Activated CD8-positive, alpha-beta memory T cell treated with anti-CD3 and anti-CD28 coated beads for 4 hours (primary cell): ENCODE measurements around the gene BEND6.
"Not testable (repeated sequence)": the region's sequence is repeated elsewhere in the genome, so short reads cannot be mapped to it uniquely, and the experiment has no call there.

Source experiments
- DNase-seq, 2 donors: peaks; one replicate each; pipeline ENCODE4 v3.0.0-alpha.2; 2020; ENCODE audit warnings: low read depth in 2 of 2

BEND6 gene

GRCh38 chr6:57029213-57029612 is 74.3 kb downstream of the BEND6 start:
- no peak for DNase-seq

GRCh38 chr6:57033228-57033627 is 78.3 kb downstream of the BEND6 start:
- DNase-seq = no peak

DNA sequence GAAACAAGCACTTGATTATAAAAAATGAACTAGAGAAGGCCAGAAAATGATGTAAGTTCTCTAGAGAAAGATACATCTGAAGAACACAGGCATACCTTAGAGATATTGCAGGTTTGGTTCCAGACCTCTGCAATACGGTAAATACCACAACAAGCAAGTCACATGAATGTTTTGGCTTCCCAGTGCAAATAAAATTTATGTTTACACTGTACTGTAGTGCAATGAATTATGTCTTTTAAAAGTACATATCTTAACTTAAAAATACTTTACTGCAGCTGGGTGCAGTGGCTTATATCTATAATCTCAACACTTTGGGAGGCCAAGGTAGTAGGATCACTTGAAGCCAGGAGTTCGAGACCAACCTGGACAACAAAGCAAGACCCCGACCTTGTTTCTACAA is 80.6 kb downstream of the BEND6 start:
- no peak for DNase-seq

GRCh38 chr6:57038906-57039305 is 84.0 kb downstream of the BEND6 start:
- no peak for DNase-seq

- DNase-seq = no peak
These were observed 85.1 kb downstream of the BEND6 start for GRCh38 chr6:57040011-57040410.

- DNase-seq = not testable (repeated sequence)
These were observed 89.2 kb downstream of the BEND6 start for GRCh38 chr6:57044061-57044460.

DNA sequence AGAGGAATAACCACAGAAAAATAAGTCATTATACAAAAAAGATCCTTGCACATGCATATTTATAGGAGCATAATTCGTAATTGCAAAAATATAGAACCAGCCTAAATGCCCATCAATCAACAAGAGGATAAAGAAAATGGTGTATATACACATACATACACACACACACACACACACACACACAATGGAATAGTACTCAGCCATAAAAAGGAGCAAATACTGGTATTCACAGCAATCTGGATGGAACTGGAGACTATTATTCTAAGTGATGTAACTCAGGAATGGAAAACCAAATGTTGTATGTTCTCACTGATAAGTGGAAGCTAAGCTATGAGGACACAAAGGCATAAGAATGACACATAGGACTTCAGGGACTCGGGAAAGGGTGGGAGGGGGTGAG is 89.7 kb downstream of the BEND6 start:
- no peak for DNase-seq

DNA sequence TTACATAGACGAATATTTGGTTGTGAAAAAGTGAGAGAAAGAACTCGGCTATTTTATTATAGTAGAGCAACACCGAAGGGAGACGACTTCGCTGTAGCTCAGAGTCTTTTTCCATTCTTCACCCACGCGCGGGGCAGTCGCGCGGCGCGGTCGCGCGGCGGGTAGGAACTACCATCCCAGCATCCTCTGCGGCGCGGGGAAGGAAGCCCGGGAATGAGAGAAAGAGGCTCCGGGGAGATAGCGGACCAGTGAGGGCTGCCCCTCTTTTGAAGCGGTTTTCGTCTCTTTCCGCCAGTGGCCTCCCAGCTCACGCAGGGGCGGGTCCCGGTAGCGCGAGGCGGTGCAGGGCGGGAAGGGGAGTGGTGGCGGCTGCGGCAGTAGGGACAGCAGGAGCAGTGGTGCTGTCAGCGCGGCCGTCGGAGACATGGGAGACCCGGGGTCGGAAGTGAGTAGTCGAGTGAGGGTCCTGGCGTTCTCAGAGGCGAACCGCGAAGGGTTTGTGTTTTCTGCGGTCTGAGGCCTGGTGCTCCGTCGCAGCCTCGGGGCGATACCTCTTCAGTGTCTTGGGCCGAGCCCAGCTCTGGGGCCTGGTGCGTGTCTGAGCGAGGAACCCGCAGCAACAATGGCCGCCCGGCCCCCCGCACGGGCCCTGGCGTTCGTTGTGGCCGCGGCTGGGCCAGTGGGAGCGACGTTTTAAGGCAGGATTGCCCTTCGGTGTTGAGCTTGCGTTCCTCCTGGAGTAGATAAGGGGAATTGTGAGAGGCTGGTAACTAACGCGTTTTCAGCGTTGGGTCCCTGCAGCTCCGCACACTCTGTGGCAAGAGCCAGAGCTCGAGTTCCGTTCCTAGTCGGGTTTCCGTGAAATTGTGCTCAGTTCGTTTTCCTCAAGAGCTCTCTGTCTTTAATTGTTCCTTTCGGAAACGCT is 91.7 kb downstream of the BEND6 start, which contains the start of gene KIAA1586:
Gene KIAA1586, plus strand, starts transcription at position 362 of the 925 bp plus-strand sequence. Its CDS starts 63 bp downstream, at position 425.
- peak; percentile 54 to 62 for DNase-seq

DNA sequence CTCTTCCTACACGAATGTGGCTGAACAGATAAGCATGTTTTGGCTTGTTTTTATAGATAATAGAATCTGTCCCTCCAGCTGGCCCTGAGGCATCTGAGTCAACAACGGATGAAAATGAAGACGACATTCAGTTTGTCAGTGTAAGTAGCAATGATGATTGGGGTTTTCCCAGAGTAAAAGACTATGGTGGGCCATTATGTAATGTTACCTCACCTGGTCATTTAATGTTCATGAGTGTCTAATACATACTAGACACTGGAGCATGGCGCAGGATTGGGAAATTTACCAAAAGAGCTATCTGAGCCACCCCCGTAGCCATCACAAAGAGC is 92.3 kb downstream of the BEND6 start:
- not testable (repeated sequence) for DNase-seq

GRCh38 chr6:57047859-57048258 is 93.0 kb downstream of the BEND6 start:
- not testable (repeated sequence) for DNase-seq

GRCh38 chr6:57048577-57048976 is 93.7 kb downstream of the BEND6 start:
- no peak for DNase-seq

DNA sequence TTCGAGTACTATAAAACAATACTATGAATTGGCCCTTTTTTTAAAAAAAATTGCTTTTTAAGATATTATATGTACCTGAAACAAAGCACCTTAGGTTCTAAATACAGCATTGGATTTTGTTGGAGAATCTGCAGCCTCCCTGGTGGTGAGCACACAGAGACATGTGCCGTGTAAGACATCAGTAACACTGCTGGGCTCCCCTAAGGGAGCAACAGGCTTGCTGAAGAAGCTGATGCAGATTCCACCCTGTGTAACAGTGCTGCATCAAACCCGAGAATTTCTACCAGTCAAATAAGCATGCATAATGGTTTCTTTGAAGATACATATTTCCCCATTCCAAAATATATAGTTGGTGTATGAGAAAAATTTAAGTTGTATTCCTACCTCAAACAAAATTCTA is 108.9 kb downstream of the BEND6 start:
- DNase-seq = no peak

GRCh38 chr6:57064809-57065208 is 109.9 kb downstream of the BEND6 start:
- DNase-seq = no peak

- no peak for DNase-seq
These were observed 113.2 kb downstream of the BEND6 start for GRCh38 chr6:57068061-57068460.

- no peak for DNase-seq
These were observed 114.3 kb downstream of the BEND6 start for GRCh38 chr6:57069228-57069627.

- DNase-seq = no peak
These were observed 115.0 kb downstream of the BEND6 start for GRCh38 chr6:57069920-57070331.

DNA sequence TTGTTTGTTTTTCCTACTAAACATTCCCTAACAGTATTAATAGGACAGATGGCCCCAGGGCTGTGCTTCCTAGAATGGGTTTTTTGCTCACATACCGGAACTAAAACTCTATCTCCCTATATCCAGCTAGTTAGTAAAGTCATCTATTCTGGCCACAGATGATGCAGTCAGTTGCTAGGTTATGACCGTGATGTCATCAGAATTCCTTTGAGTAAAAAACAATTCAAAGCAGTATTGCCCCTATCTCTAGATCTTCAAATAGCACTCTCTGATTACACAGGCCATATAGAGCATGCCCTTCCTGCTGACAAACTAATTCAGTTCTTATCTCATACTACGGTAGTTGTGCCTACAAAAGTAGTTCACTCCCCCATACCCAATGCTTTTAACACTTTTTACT is 117.2 kb downstream of the BEND6 start:
- no peak for DNase-seq

DNA sequence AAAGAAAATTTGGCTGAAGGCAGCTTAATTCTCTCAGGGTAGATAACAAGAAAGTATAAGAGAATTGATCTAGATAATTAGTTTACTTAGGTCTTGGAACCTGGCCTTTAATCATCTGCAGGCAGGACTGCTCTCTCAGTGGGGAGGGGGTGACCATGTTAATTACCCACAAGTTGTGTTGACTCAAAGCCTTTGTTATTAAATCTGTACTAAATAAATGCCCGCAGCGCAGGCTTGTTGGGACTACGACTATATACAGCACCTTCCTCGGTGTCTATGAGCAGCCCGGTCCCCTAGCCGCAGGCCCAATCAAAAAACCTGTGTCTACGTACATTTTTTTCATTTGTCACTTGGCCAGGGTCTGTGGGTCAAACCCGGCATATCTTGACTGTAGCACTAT is 119.5 kb downstream of the BEND6 start:
- DNase-seq = no peak

DNA sequence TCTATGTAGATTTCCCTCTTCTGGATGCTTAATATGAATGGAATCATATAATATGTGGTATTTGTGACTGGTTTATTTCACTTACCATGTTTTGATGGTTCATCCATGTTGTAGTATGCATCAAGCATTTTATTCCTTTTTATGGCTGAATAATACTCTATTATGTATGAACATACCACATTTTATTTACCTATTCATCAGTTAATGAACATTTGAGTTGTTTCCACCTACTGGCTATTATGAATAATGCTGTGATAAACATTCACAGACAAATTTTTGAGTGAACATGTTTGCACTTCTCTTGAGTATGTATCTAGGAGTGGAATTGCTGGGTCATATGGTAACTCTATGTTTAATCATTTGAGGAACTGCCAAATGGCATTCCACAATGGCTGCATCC is 120.2 kb downstream of the BEND6 start:
- no peak for DNase-seq
